Uterus (tissue), 2 donors: ENCODE data around the gene SNAI1.

Experiments
- CTCF ChIP-seq, 4 experiments: fragments of 200-600 bp in 2 of 4; fragments of 450-650 bp in 2 of 4; sonication (generic) in 2 of 4; IDR thresholded peaks; one replicate each; pipeline ENCODE4 v1.5.1; 2016 to 2019; ENCODE audit warnings: antibody characterized with exemption in 4 of 4, mild to moderate bottlenecking in 2 of 4, moderate library complexity in 1 of 4
- POLR2A ChIP-seq, 2 donors: fragments of 450-650 bp; IDR thresholded peaks; one replicate each; pipeline ENCODE4 v1.6.1; 2016; ENCODE audit warnings: antibody characterized with exemption in 2 of 2, mild to moderate bottlenecking in 1 of 2, moderate library complexity in 1 of 2

DNA sequence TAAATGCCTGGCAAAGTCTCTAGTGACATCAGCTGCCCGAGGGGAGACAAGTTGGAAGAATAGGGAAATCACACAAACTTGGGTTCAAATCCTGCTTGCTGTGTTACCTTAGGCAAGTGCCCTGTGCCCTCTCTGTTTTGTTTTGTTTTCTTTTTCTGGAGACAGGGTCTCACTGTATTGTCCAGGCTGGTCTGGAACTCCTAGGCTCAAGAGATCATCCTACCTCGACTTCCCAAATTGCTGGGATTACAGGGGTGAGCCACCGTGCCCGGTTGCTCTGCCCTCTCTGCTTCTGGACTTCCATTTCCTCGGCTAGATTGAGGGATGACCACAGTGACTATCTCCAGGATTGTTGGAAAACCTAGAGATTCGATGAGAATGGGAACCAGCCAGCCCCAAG is 55.4 kb downstream of the SNAI1 start:
- TF ChIP-seq POLR2A (IDR thresholded peaks at IDR 0.05), result no peak
- TF ChIP-seq CTCF (IDR thresholded peaks at IDR 0.05), result no peak
